ENCODE results near the gene LKAAEAR1. TPM values are rescaled to one million over a fixed set of nuclear protein-coding genes. Genes with fewer than 3 reads are reported as not detected.

The LKAAEAR1 gene
- total and polyA plus RNA-seq, 2 of the 13 experiments (the other 11 are each of a cell fraction or from before 2014, with no cell fraction given): not detected

DNA sequence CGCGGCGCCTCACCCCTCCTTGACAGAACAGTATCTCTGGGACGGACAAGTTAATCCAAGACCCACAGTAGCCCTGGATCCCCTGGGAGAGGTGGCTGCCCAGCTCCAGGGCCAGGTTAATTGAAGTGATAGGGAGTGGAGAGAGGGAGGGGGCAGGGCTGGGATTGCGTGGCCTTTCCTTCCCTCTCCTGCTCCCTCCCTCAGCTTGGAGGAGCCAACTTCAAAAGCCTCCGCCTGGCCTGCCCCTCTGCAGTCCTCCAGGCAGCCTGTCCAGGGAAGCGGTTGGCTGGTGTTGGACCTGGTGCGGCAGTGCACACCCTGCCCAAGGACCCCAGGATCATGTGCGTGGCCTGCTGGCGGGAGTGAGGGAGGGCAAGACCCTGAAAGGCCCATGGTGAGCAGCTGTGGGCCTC is 48.3 kb downstream of the LKAAEAR1 start, which contains the start of gene C20orf204 (continued):
- TF ChIP-seq, protein P1, sequence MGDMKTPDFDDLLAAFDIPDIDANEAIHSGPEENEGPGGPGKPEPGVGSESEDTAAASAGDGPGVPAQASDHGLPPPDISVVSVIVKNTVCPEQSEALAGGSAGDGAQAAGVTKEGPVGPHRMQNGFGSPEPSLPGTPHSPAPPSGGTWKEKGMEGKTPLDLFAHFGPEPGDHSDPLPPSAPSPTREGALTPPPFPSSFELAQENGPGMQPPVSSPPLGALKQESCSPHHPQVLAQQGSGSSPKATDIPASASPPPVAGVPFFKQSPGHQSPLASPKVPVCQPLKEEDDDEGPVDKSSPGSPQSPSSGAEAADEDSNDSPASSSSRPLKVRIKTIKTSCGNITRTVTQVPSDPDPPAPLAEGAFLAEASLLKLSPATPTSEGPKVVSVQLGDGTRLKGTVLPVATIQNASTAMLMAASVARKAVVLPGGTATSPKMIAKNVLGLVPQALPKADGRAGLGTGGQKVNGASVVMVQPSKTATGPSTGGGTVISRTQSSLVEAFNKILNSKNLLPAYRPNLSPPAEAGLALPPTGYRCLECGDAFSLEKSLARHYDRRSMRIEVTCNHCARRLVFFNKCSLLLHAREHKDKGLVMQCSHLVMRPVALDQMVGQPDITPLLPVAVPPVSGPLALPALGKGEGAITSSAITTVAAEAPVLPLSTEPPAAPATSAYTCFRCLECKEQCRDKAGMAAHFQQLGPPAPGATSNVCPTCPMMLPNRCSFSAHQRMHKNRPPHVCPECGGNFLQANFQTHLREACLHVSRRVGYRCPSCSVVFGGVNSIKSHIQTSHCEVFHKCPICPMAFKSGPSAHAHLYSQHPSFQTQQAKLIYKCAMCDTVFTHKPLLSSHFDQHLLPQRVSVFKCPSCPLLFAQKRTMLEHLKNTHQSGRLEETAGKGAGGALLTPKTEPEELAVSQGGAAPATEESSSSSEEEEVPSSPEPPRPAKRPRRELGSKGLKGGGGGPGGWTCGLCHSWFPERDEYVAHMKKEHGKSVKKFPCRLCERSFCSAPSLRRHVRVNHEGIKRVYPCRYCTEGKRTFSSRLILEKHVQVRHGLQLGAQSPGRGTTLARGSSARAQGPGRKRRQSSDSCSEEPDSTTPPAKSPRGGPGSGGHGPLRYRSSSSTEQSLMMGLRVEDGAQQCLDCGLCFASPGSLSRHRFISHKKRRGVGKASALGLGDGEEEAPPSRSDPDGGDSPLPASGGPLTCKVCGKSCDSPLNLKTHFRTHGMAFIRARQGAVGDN (CRISPR knock-in tag; IDR thresholded peaks at IDR 0.05): peak; percentile 96
- TF ChIP-seq RFXANK (CRISPR knock-in tag; IDR thresholded peaks at IDR 0.05) (peak; percentile 12; the same call in 1 of the 2 replicates), SIN3B (IDR thresholded peaks at IDR 0.05; ENCODE audit: low read length) (no peak), RCOR2 (CRISPR knock-in tag; IDR thresholded peaks at IDR 0.05) (0 out of 2 replicates have a peak, but pooled peaks have one; percentile 51), PHF20 (CRISPR knock-in tag; IDR thresholded peaks at IDR 0.05) (peak; percentile 48; the same call in 1 of the 2 replicates), ZNF724P (CRISPR knock-in tag; IDR thresholded peaks at IDR 0.05; ENCODE audit: borderline replicate concordance) (peak; percentile 38; the same call in 1 of the 2 replicates), ZNF652 (CRISPR knock-in tag; IDR thresholded peaks at IDR 0.05; ENCODE audit: borderline replicate concordance, low read depth) (peak; percentile 48; the same call in 1 of the 2 replicates), ZNF138 (CRISPR knock-in tag; IDR thresholded peaks at IDR 0.05; ENCODE audit: low read depth) (peak; percentile 84; the same call in 1 of the 2 replicates), NFKBIZ (CRISPR knock-in tag; IDR thresholded peaks at IDR 0.05) (peak; percentile 46; the same call in 1 of the 2 replicates), SIN3A (IDR thresholded peaks at IDR 0.05; ENCODE audit: borderline replicate concordance, low read depth, low read length) (peak; percentile 86; the same call in 1 of the 2 replicates), YEATS2 (CRISPR knock-in tag; IDR thresholded peaks at IDR 0.05; ENCODE audit: borderline replicate concordance) (peak; percentile 80), GLI4 (CRISPR knock-in tag; IDR thresholded peaks at IDR 0.05; ENCODE audit: borderline replicate concordance) (no peak), NFIB (CRISPR knock-in tag; IDR thresholded peaks at IDR 0.05; ENCODE audit: borderline replicate concordance) (no peak)
- TF ChIP-seq, protein P2, sequence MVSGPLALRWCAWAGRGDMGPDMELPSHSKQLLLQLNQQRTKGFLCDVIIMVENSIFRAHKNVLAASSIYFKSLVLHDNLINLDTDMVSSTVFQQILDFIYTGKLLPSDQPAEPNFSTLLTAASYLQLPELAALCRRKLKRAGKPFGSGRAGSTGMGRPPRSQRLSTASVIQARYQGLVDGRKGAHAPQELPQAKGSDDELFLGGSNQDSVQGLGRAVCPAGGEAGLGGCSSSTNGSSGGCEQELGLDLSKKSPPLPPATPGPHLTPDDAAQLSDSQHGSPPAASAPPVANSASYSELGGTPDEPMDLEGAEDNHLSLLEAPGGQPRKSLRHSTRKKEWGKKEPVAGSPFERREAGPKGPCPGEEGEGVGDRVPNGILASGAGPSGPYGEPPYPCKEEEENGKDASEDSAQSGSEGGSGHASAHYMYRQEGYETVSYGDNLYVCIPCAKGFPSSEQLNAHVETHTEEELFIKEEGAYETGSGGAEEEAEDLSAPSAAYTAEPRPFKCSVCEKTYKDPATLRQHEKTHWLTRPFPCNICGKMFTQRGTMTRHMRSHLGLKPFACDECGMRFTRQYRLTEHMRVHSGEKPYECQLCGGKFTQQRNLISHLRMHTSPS (CRISPR knock-in tag; IDR thresholded peaks at IDR 0.05; ENCODE audit: low read depth): peak; percentile 75
- TF ChIP-seq, protein P3, sequence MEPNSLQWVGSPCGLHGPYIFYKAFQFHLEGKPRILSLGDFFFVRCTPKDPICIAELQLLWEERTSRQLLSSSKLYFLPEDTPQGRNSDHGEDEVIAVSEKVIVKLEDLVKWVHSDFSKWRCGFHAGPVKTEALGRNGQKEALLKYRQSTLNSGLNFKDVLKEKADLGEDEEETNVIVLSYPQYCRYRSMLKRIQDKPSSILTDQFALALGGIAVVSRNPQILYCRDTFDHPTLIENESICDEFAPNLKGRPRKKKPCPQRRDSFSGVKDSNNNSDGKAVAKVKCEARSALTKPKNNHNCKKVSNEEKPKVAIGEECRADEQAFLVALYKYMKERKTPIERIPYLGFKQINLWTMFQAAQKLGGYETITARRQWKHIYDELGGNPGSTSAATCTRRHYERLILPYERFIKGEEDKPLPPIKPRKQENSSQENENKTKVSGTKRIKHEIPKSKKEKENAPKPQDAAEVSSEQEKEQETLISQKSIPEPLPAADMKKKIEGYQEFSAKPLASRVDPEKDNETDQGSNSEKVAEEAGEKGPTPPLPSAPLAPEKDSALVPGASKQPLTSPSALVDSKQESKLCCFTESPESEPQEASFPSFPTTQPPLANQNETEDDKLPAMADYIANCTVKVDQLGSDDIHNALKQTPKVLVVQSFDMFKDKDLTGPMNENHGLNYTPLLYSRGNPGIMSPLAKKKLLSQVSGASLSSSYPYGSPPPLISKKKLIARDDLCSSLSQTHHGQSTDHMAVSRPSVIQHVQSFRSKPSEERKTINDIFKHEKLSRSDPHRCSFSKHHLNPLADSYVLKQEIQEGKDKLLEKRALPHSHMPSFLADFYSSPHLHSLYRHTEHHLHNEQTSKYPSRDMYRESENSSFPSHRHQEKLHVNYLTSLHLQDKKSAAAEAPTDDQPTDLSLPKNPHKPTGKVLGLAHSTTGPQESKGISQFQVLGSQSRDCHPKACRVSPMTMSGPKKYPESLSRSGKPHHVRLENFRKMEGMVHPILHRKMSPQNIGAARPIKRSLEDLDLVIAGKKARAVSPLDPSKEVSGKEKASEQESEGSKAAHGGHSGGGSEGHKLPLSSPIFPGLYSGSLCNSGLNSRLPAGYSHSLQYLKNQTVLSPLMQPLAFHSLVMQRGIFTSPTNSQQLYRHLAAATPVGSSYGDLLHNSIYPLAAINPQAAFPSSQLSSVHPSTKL (CRISPR knock-in tag; IDR thresholded peaks at IDR 0.05): peak; percentile 68
- TF ChIP-seq, protein P4, sequence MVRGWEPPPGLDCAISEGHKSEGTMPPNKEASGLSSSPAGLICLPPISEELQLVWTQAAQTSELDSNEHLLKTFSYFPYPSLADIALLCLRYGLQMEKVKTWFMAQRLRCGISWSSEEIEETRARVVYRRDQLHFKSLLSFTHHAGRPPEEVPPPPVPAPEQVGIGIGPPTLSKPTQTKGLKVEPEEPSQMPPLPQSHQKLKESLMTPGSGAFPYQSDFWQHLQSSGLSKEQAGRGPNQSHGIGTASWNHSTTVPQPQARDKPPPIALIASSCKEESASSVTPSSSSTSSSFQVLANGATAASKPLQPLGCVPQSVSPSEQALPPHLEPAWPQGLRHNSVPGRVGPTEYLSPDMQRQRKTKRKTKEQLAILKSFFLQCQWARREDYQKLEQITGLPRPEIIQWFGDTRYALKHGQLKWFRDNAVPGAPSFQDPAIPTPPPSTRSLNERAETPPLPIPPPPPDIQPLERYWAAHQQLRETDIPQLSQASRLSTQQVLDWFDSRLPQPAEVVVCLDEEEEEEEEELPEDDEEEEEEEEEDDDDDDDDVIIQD (CRISPR knock-in tag; IDR thresholded peaks at IDR 0.05; ENCODE audit: low read depth): 0 out of 2 replicates have a peak, but pooled peaks have one; percentile 36

Measured in HepG2 (cell line).